IMR-90 (cell line): ENCODE results near the gene ANKDD1A.

Experiments used
- BHLHE40 ChIP-seq: fragments of 150-350 bp; IDR thresholded peaks from 2 replicates; pipeline ENCODE4 v1.6.1; 2016; ENCODE audit warnings: mild to moderate bottlenecking, low read depth, low read length
- CEBPB ChIP-seq: IDR thresholded peaks from 2 replicates; pipeline ENCODE4 v1.6.1; 2012; ENCODE audit warnings: low read depth, low read length, improper control_type of control experiment
- CTCF ChIP-seq: conservative IDR thresholded peaks from 2 replicates; pipeline ENCODE4 v1.5.1; 2012; ENCODE audit warnings: mild to moderate bottlenecking, low read depth, low read length, improper control_type of control experiment
- FOS ChIP-seq: fragments of 150-350 bp; IDR thresholded peaks from 2 replicates; pipeline ENCODE4 v1.6.1; 2016; ENCODE audit warnings: low read depth, low read length
- MXI1 ChIP-seq: IDR thresholded peaks from 2 replicates; pipeline ENCODE4 v1.6.1; 2012; ENCODE audit warnings: low read depth, mild to moderate bottlenecking, low read length, moderate library complexity, borderline replicate concordance
- POLR2A ChIP-seq: IDR thresholded peaks from 2 replicates; pipeline ENCODE4 v1.6.1; 2012; ENCODE audit warnings: mild to moderate bottlenecking, low read depth, low read length
- RCOR1 ChIP-seq: IDR thresholded peaks from 2 replicates; pipeline ENCODE4 v1.6.1; 2012; ENCODE audit warnings: mild to moderate bottlenecking, low read length, improper control_type of control experiment; ENCODE audit not compliant: insufficient replicate concordance
- RFX5 ChIP-seq: IDR thresholded peaks from 2 replicates; pipeline ENCODE4 v1.8.0; 2012; ENCODE audit warnings: low read depth, mild to moderate bottlenecking, low read length, moderate library complexity
- USF2 ChIP-seq: fragments of 150-350 bp; IDR thresholded peaks from 2 replicates; pipeline ENCODE4 v1.6.1; 2017; ENCODE audit warnings: mild to moderate bottlenecking, antibody characterized with exemption, low read length, low read depth

- TF ChIP-seq BHLHE40 (peak; percentile 80; the same call in 1 of the 2 replicates), MXI1 (no peak), CTCF (no peak), USF2 (no peak), FOS (0 out of 2 replicates have a peak, but pooled peaks have one; percentile 8), RCOR1 (no peak), CEBPB (no peak), RFX5 (no peak), POLR2A (no peak)
Measured at GRCh38 chr15:64897345-64897985, 14.2 kb upstream of the ANKDD1A start.
